Right lobe of liver (tissue), 6 donors: ENCODE measurements around the gene CAVIN3. TPM values are rescaled to one million over a fixed set of nuclear protein-coding genes. Genes with fewer than 3 reads are reported as not detected.
A peak's percentile ranks its signal among the peaks of the same experiment; 100 is the strongest.

Experiments used
- ATAC-seq, 4 donors: fragments of 200-7000 bp; cut with Tn5 transposase; one replicate each; pipeline ENCODE4 v1.9.1; 2020; ENCODE audit warnings: mild to moderate bottlenecking in 4 of 4, moderate library complexity in 4 of 4
- DNase-seq, 3 donors: peaks; one replicate each; pipeline ENCODE4 v3.0.0-alpha.2; 2020
- H3K27ac ChIP-seq, 3 donors: fragments of 200-600 bp; one replicate each; pipeline ENCODE4 v1.8.0; 2022
- H3K27me3 ChIP-seq, 2 donors: fragments of 200-600 bp; one replicate each; pipeline ENCODE4 v1.8.0; 2022
- H3K36me3 ChIP-seq, 4 donors: fragments of 200-600 bp; sonication (generic) in 1 of 4; one replicate each; pipeline versions ENCODE4 v1.5.1 to v1.8.0; 2017 to 2022; ENCODE audit warnings: control low read depth in 1 of 4
- H3K4me1 ChIP-seq, 4 donors: fragments of 200-600 bp; sonication (generic) in 1 of 4; one replicate each; pipeline versions ENCODE4 v1.5.1 to v1.8.0; 2017 to 2022; ENCODE audit warnings: control low read depth in 1 of 4
- H3K4me3 ChIP-seq, 3 donors: fragments of 200-600 bp; one replicate each; pipeline ENCODE4 v1.8.0; 2022
- H3K9me3 ChIP-seq, 4 donors: fragments of 200-600 bp; sonication (generic) in 1 of 4; one replicate each; pipeline versions ENCODE4 v1.5.1 to v1.8.0; 2017 to 2022; ENCODE audit warnings: control low read depth in 1 of 4
- POLR2A ChIP-seq: fragments of 450-650 bp; IDR thresholded peaks from one replicate; pipeline ENCODE4 v1.6.1; 2017; ENCODE audit warnings: antibody characterized with exemption, mild to moderate bottlenecking
- WGBS: methylation state at CpG from one replicate; pipeline ENCODE4 v1.1.6; 2018; ENCODE audit warnings: low coverage, low lambda C conversion rate; ENCODE audit not compliant: insufficient coverage; ENCODE audit errors: missing lambda C conversion rate; 5-methylcytosine and 5-hydroxymethylcytosine counted together
- intact Hi-C, 2 donors: fragments of 100-400 bp; cut with DNase I; formaldehyde crosslinking; loops; one replicate each; pipeline versions ENCODE4 v1.11.2 to v1.14.1; 2022
- total RNA-seq, 6 experiments: library from RNA; depleted of rRNA in 2 of 6; stranded (reverse); fragments of >200 nt in 2 of 6; fragmentation: NEBNext Ultra II Directional in 3 of 6; extraction: Animal tissue kit (Norgen Biotek cat#: 25700) in 3 of 6; gene quantifications; one replicate each; pipeline versions ENCODE4 v1.1.0 to v1.2.4, GENCODE V29; 2016 to 2023
- TF ChIP-seq, protein P1 (sequence below), 4 donors: fragments of 200-600 bp in 3 of 4; fragments of 450-650 bp in 1 of 4; IDR thresholded peaks; one replicate each; pipeline versions ENCODE4 v1.5.1 to v1.8.0; 2016 to 2022; ENCODE audit warnings: antibody characterized with exemption in 4 of 4, mild to moderate bottlenecking in 2 of 4
- donor health status: DM: no; HTN: yes; CAD: no.
- donor health status: DM: no; HTN: no; CAD: no.
- donor health status: DM: no; HTN: no; CAD: no.
- donor health status: DM: no; HTN: yes; CAD: no.
- donor health status: DM: no; HTN: yes; CAD: no.

CAVIN3 gene
- total RNA-seq, 6 experiments from 2014 or later = 2.6 to 11.2 (median 4.1) TPM

DNA sequence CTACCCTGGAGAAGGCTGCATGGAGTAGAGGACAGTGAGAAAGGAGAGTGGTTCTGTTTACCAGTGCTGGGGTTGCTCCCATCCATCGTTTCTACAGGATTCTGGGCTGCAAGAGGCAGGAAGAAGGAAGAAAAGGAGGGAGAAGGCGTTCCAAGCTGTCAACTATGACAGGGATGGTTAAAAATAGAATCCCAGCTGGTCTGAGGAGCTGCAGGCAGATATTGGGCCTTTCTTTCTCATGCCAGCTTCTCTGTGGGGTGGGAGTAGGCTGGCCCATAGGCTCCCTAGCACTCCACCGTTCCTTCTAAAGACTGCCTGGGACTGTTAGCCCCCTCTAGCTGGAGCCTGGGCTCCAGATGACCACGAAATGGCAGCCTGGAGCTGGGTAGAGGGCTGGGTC lies 47.1 kb downstream of the CAVIN3 start:
- Histone ChIP-seq H3K4me1 (no peaks in the 10 kb centered on the region), H3K9me3 (no peaks in the 10 kb centered on the region), H3K27me3 (no peaks in the 10 kb centered on the region), H3K4me3 (no peak overlapping the region), H3K36me3 (no peaks in the 10 kb centered on the region), H3K27ac (no peak overlapping the region)
- intact Hi-C loops = no loop called here
- TF ChIP-seq, protein P1, sequence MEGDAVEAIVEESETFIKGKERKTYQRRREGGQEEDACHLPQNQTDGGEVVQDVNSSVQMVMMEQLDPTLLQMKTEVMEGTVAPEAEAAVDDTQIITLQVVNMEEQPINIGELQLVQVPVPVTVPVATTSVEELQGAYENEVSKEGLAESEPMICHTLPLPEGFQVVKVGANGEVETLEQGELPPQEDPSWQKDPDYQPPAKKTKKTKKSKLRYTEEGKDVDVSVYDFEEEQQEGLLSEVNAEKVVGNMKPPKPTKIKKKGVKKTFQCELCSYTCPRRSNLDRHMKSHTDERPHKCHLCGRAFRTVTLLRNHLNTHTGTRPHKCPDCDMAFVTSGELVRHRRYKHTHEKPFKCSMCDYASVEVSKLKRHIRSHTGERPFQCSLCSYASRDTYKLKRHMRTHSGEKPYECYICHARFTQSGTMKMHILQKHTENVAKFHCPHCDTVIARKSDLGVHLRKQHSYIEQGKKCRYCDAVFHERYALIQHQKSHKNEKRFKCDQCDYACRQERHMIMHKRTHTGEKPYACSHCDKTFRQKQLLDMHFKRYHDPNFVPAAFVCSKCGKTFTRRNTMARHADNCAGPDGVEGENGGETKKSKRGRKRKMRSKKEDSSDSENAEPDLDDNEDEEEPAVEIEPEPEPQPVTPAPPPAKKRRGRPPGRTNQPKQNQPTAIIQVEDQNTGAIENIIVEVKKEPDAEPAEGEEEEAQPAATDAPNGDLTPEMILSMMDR (IDR thresholded peaks at IDR 0.05) = no peak
- TF ChIP-seq POLR2A = no peak
- 27% methylated on average over 2 of the region's 4 CpGs for WGBS
- ATAC-seq (no peak), DNase-seq (no peak)

DNA sequence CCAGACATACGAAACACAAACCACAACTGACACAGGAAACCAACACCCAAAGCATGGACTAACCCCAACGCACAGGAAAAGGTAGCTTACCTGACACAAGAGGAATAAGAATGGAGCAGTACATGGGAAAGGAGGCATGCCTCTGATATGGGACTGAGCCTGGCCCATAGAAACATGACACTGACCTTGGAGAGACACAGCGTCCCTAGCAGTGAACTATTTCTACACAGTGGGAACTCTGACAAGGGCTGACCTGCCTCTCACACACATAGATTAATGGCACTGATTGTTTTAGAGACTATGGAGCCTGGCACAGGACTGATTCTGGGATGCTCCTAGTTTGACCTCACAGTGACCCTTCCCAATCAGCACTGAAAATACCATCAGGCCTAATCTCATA lies 48.7 kb downstream of the CAVIN3 start:
- no peak for DNase-seq
- no peak for ATAC-seq
- intact Hi-C loops = no loop called here
- H3K27ac ChIP-seq = no peak overlapping the region
- WGBS = 94% methylated on average over 2 of the region's 3 CpGs
- H3K4me3 ChIP-seq = no peak overlapping the region
- no peaks in the 10 kb centered on the region for H3K36me3 ChIP-seq
- H3K4me1 ChIP-seq = no peaks in the 10 kb centered on the region
- H3K9me3 ChIP-seq = no peaks in the 10 kb centered on the region
- TF ChIP-seq, protein P1 (IDR thresholded peaks at IDR 0.05) = no peak
- no peak for TF ChIP-seq POLR2A
- H3K27me3 ChIP-seq = no peaks in the 10 kb centered on the region

DNA sequence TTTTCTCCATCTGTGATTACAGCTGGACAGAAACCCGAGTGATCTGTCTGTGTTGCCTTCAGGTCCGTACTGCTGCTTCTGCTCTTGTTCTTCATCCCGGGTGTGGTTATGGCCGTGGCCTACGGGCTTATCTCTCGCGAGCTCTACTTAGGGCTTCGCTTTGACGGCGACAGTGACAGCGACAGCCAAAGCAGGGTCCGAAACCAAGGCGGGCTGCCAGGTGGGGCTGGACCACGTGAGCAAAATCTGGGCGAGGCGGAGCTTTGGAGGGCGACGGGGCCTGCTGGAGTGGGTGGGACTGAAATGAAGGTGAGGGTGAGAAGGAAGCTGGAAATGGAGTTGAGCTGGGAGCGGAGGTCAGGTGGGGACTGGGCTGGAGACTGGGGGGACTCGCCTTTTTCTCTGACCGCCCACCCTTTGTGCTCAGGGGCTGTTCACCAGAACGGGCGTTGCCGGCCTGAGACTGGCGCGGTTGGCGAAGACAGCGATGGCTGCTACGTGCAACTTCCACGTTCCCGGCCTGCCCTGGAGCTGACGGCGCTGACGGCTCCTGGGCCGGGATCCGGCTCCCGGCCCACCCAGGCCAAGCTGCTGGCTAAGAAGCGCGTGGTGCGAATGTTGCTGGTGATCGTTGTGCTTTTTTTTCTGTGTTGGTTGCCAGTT lies 49.6 kb downstream of the CAVIN3 start:
- DNase-seq (no peak), ATAC-seq (no peak)
- WGBS = 83% methylated on average over 11 of the region's 41 CpGs
- TF ChIP-seq, protein P1 (IDR thresholded peaks at IDR 0.05) = no peak
- no peak for TF ChIP-seq POLR2A
- intact Hi-C loops = no loop called here
- H3K27me3 ChIP-seq = no peaks in the 10 kb centered on the region
- H3K4me1 ChIP-seq = no peaks in the 10 kb centered on the region
- no peak overlapping the region for H3K27ac ChIP-seq
- H3K36me3 ChIP-seq = no peaks in the 10 kb centered on the region
- H3K4me3 ChIP-seq = no peak overlapping the region
- no peaks in the 10 kb centered on the region for H3K9me3 ChIP-seq

DNA sequence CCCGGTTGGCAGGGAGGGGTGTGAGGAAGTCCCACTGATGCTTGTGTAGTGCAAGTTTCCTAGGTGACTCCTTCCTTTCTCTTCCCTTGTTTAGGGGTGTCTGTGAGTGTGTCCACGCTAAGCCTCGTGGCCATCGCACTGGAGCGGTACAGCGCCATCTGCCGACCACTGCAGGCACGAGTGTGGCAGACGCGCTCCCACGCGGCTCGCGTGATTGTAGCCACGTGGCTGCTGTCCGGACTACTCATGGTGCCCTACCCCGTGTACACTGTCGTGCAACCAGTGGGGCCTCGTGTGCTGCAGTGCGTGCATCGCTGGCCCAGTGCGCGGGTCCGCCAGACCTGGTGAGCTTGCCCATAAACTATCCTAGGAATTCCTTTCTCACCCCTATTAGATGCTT lies 50.3 kb downstream of the CAVIN3 start:
- Histone ChIP-seq H3K4me1 (no peaks in the 10 kb centered on the region), H3K27ac (no peak overlapping the region), H3K36me3 (no peaks in the 10 kb centered on the region), H3K9me3 (no peaks in the 10 kb centered on the region), H3K27me3 (no peaks in the 10 kb centered on the region), H3K4me3 (no peak overlapping the region)
- TF ChIP-seq, protein P1 (IDR thresholded peaks at IDR 0.05) = no peak
- TF ChIP-seq POLR2A = no peak
- DNase-seq = no peak
- peak in 1 of 4 donors; percentile 35 for ATAC-seq
- whole genome bisulfite sequencing = 67% methylated on average over 1 of the region's 24 CpGs
- intact Hi-C loops = no loop called here

Other genes with a start within 250 kb of the CAVIN3 start
- gene OR56B4, start 212.8 kb downstream of the CAVIN3 start, total RNA-seq = not detected
- gene OR52B2, start 150.2 kb downstream of the CAVIN3 start, total RNA-seq = under 1 TPM in 1 of 6 experiments, not detected in 5; 0.20 TPM
- not detected for gene OR52W1, start 121.3 kb downstream of the CAVIN3 start, total RNA-seq
- gene C11orf42, start 114.9 kb downstream of the CAVIN3 start, total RNA-seq = not detected
- gene FHIP1B, start 85.9 kb downstream of the CAVIN3 start, total RNA-seq = 10 to 100 TPM; 20.3 to 37.5 (median 27.8) TPM
- under 1 TPM in 1 of 6 experiments, not detected in 5; 0.25 TPM for gene CNGA4, start 81.4 kb downstream of the CAVIN3 start, total RNA-seq
- gene CCKBR, start 60.7 kb downstream of the CAVIN3 start, total RNA-seq = not detected
- 10 to 100 TPM; 45.3 to 77.9 (median 57.3) TPM for gene SMPD1, start 70.0 kb upstream of the CAVIN3 start, total RNA-seq
- 1 to 10 TPM; 3.3 to 5.6 (median 3.8) TPM for gene APBB1, start 98.6 kb upstream of the CAVIN3 start, total RNA-seq
- 1,000 to 10,000 TPM; 3,555 to 5,250 (median 4,456) TPM for gene HPX, start 120.5 kb upstream of the CAVIN3 start, total RNA-seq
- gene TRIM3, start 153.4 kb upstream of the CAVIN3 start, total RNA-seq = 1 to 10 TPM; 5.0 to 8.9 (median 6.7) TPM
- gene ARFIP2, start 160.8 kb upstream of the CAVIN3 start, total RNA-seq = 10 to 100 TPM; 14.6 to 33.3 (median 23.1) TPM
- 10 to 100 TPM; 10.3 to 33.9 (median 14.1) TPM for gene TIMM10B, start 161.0 kb upstream of the CAVIN3 start, total RNA-seq
- gene DNHD1, start 176.8 kb upstream of the CAVIN3 start, total RNA-seq = 10 to 100 TPM in 1 of 6 experiments, 1 to 10 TPM in 5; 1.9 to 10.3 (median 6.1) TPM